Left ventricle myocardium superior (tissue), 1 donor: ENCODE measurements around the gene ATP7B. TPM values are rescaled to one million over a fixed set of nuclear protein-coding genes. Genes with fewer than 3 reads are reported as not detected.
"Not testable (repeated sequence)": the region's sequence is repeated elsewhere in the genome, so short reads cannot be mapped to it uniquely, and the experiment has no call there.

Experiments
- ATAC-seq: fragments of 200-7000 bp; cut with Tn5 transposase; one replicate; pipeline ENCODE4 v1.9.1; 2020; ENCODE audit warnings: mild to moderate bottlenecking, moderate library complexity
- DNase-seq: peaks from one replicate; pipeline ENCODE4 v3.0.0-alpha.2; 2020
- intact Hi-C: fragments of 100-400 bp; cut with micrococcal nuclease; formaldehyde crosslinking; loops from one replicate; pipeline ENCODE4 v1.11.0; 2022
- long read RNA-seq: library from polyadenylated mRNA; unstranded; transcript quantifications from one replicate; pipeline ENCODE4 v2.0.0, GENCODE V29; 2021
- total RNA-seq: library from RNA; stranded (reverse); fragmentation: NEBNext Ultra II Directional; extraction: Animal tissue kit (Norgen Biotek cat#: 25700); gene quantifications from one replicate; pipeline ENCODE4 v1.2.1, GENCODE V29; 2021
- donor health status: DM: no; HTN: yes; CAD: no; lungs with severe emphysema.

Gene ATP7B
- total RNA-seq = 4.9 TPM
- long read RNA-seq, partial matches to known transcripts = 2 of 3 reads
- long read RNA-seq, other reads (novel, unspliced or antisense) = 1 of 3 reads

DNA sequence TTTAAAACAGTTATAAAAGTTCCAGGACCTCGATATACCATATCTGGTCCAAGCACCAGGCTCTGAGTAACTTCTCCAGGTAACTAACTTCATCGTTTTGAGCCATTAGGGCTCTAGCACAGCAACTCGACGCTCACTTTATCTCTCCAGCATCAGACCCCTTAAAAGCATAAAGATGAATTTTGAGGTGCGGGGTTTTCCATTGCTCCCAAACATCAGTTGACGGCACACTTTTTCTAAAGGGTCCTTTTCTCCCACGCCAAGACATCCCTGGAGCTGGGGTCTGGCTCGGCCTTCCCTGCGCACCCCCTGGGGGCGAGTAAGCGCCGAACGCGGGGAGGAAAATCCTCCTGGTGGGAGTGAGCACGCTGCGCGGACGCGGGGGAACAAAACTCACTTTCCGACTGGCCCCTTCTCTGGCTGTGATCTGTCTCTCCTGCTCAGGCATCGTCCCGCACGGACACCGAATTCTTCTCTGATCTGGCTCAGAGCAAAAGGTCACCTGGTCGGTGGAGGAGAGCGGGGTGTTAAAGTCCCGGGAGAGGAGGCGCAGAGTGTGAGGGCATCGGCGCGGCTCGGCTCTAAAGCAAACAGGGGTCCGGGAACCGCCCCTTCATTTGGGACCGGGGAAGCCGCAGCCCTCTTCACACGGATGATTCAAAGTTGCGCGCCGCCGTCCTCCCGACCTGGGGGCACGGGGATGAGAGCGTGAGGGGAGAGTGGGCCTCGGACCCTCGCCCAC, at the start of gene ATP7B:
ATP7B (minus strand) TSS at position 561 of the 742 bp plus-strand sequence; CDS start at position 448, 113 bp downstream.
- intact Hi-C loops = no loop called here
- ATAC-seq = peak; percentile 44
- peak; percentile 30 for DNase-seq

DNA sequence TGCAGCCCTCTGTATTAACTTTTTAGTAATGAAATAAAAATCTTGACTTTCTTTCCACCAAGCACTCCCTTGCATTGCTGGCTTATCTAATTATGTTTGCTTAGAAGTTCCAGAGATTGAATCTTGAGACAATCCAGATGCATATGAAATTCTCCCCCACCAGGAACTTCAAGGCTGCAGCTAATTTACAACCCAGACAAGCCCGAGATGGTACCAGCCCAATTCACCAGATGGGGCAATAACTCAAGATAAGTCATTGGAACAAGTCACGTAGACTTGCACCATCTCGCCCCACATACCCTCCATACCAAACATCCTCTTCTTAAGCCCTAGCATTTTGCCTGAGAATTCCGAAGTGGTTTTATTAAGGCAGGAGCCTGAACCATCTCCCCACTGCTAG, 42.2 kb upstream of the ATP7B start:
- intact Hi-C loops = no loop called here
- ATAC-seq = no peak
- DNase-seq = no peak

DNA sequence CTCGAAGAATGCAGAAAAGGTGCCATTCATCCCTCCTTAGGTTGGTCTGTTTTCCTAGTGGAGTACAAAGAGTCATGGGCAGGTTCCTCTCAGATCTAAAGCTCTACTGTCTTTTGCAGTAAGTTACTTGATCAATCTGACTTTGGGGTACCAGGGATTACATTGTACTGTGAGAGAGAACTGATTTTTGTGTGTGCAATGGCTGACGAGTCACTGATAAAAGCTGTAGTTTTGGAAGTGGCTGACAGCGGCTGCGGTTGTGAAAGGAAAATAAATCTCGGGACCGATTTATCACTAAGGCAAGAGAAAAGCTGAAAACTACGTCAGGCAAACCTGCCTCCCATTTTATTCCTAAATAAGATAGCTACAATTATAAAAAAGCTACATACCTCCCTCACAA, 40.1 kb upstream of the ATP7B start:
- intact Hi-C loops = no loop called here
- ATAC-seq = no peak
- no peak for DNase-seq

DNA sequence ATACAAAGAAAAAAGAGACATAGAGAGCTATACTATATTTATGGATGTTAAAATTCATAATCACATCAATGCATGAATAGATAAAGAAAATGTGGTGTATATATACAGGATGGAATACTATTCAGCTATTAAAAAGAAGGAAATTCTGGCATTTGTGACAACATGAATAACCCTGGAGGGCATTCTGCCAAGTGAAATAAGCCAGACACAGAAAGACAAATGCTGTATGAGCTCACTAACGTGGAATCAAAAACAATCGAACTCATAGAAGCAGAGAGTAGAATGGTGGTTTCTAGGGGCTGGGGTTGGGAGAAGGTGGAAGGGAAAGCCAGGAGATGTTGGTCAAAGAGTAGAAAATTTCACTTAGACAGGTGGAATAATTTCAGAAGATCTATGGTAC, 37.3 kb upstream of the ATP7B start:
- no peak for ATAC-seq
- no peak for DNase-seq
- intact Hi-C loops = no loop called here

DNA sequence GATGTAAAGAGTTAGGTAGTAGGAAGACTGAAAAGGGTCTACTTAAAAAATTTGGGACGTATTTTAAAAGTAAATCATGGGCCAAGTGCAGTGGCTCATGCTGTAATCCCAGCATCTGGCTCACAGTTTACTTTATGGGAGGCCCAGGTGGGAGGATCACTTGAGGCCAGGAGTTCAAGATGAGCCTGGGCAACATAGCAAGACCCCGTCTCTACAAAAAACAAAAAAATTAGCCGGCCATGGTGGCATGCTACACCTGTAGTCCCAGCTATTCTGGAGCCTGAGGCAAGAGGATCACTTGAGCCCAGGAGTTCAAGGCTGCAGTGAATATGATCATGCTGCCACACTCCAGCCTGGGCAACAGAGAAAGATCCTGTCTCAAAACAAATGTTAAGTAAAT, 36.2 kb upstream of the ATP7B start:
- intact Hi-C loops = no loop called here
- DNase-seq = no peak
- ATAC-seq = no peak

DNA sequence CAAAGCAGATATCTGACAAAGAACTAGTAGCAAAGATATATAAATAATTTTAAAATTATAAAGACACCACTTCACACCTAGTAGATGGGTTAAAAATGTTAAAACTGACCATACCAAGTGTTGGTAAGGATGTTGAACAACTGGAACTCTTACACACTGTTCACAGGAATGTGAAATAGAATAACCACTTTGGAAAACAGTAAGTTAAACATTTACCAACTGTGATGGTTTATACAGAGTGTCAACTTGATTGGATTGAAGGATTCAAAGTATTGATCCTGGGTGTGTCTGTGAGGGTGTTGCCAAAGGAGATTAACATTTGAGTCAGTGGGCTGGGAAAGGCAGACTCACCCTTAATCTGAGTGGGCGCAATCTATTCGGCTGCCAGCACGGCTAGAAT, 32.4 kb upstream of the ATP7B start:
- intact Hi-C loops = no loop called here
- ATAC-seq (no peak), DNase-seq (no peak)

DNA sequence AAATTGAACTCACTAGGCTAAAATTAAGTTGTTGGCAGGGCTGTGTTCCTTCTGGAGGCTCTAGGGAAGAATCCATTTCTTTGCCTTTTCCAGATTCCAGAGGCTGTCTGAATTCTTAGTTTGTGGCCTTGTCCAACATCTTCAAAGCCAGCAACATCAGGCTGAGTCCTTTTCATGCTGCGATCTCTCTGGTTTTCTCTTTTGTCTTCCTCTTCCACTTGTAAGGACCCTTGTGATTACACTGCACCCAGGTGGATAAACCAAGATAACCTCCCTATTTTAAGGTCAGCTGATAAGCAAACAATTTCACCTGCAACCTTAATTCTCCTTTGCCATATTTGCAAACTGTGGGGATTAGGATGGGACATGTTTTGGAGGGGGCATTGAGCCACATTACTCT, 24.8 kb upstream of the ATP7B start:
- ATAC-seq (no peak), DNase-seq (no peak)
- intact Hi-C loops = no loop called here

DNA sequence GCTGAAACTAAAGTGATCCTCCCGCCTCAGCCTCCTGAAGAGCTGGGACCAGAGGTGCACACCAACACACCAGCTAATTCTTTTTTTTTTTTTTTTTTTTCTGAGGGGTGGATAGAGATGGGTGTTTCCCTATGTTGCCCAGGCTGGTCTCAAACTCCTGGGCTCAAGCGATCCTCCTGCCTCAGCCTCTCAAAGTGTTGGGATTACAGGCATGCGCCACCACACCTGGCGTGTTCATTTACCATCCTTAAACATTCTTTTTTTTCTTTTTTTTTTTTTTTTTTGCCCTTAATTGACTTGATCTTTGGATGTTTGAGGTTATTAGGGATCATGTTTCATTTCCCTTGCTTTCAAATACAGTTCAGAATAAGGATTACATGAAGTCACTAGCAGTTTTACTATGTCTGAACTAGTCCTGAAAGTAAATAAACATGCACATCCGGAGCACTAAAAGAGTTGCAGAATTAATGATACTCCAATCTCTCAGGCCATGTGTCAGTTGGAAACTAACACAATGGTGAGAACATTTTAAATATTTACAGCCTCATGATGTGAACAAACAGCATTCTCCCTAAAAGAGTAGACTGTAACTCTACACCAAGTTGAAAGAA, 23.5 kb upstream of the ATP7B start:
- DNase-seq = no peak
- no peak for ATAC-seq
- intact Hi-C loops = no loop called here

DNA sequence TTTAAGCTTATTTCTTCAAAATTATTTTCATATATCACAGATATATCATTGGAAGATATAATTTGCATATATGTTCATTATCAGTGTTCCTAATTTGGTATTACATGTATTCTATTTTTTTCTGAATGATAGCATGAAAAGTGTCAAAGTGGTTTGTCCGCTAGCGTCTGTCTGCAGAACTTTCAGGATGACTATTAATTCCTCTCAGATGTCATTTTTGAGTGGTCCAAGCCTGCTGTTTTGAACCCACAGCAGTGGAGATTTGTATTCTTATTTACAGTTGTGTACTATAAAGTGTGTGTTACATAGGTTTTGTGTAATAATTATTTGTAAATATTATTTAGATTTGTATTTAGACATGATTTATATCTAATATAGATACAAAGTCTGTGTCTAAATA, 21.8 kb upstream of the ATP7B start:
- intact Hi-C loops = no loop called here
- no peak for DNase-seq
- ATAC-seq = no peak

DNA sequence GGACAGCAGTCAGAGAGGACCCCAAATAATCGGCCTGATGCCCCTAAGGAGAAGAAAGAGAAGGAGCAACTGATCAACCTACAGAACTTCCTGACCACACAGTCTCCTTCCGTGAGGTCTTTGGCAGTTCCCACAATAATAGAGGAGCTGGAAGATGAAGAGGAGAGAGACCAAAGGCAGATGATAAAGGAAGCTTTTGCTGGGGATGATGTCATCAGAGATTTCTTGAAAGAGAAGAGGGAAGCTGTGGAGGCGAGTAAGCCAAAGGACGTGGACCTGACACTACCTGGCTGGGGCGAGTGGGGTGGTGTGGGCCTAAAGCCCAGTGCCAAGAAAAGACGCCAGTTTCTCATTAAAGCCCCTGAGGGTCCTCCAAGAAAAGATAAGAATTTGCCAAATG, 19.2 kb upstream of the ATP7B start:
- DNase-seq, intact Hi-C loops, ATAC-seq: not testable (repeated sequence)

DNA sequence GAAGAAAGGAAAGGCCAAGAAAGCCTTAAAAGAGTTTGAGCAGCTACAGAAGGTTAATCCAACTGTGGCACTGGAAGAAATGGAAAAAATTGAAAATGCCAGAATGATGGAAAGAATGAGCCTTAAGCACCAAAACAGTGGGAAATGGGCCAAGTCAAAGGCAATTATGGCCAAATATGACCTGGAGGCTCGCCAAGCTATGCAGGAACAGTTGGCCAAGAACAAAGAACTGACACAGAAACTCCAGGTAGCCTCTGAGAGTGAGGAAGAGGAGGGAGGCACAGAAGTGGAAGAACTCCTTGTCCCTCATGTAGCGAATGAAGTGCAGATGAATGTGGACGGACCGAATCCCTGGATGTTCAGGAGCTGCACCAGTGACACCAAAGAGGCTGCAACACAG, 18.3 kb upstream of the ATP7B start:
- intact Hi-C loops = no loop called here
- DNase-seq = no peak
- no peak for ATAC-seq

DNA sequence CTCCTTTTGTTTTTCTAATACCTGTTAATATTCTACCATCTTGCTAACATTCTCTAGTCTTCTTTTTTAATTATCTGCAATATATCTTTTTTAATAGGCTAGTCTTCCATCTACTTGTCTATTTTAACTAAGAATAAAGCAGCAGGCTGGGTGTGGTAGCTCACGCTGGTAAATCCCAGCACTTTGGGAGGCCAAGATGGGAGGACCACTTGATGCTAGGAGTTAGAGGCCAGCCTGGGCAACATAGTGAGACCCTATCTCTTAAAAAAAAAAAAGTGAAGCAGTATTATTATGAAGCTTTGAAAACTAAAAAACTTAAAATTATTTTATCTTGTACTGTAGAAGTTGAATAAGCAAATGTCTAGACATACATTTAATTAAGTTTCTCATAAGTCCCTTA, 16.6 kb upstream of the ATP7B start:
- DNase-seq = no peak
- intact Hi-C loops = no loop called here
- ATAC-seq = no peak

DNA sequence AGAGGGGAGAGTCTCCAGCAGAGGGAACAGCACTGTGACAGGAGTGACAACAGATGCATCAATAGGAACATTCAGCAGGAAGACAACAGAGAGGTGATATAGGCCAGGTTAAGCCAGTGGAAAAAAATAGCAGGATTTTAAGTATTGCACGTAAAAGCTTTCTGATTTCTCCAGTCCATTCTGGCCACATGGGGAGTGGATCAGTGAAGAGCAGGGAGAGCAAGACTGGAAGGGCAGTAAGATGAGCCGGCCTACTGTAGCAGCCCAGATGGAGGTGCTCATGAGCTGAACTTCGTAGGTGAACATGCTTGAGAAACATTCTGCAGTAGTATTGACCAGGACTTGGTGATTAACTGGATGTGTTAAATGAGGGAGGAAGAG, 15.0 kb upstream of the ATP7B start:
- no peak for ATAC-seq

DNA sequence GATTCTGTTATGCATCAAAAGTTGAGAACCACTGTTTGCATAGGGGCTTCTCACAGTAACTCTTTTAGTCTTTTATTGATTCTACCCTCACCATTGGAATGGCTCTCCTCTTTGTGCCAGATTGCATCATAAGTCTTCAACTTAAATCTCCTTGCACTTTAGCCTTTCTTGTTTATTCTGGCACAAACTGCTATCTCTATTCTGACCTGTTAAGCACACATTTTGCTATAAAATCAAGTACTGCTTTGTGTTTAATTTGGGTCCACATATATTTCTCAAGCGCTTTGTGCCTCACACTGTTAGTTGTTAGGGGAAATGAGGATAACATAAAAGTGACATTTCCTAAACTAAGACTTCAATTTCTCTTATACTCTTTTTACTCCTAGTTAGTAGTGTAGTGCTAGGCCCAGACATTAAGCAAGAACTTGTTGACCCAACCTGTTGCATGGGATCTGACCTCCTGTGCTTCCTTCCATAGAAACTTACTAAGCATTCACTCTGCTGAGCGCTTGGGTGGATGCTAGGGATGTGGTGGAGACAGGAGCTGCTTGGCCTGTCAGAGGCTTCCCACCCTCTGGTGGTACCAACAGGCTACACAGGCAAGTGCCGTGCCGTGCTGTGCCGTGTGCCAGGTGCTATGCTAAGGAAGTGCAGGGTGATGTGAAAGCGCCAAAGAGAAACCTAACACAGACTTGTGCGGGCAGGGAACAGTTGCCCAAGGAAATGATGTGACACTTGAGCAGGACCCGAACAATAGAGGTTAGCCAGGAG, 14.4 kb upstream of the ATP7B start:
- no peak for ATAC-seq
- intact Hi-C loops = no loop called here
- DNase-seq = no peak

More for the DNA sequence above, 15.0 kb upstream of the ATP7B start:
- intact Hi-C loops = no loop called here
- no peak for DNase-seq

DNA sequence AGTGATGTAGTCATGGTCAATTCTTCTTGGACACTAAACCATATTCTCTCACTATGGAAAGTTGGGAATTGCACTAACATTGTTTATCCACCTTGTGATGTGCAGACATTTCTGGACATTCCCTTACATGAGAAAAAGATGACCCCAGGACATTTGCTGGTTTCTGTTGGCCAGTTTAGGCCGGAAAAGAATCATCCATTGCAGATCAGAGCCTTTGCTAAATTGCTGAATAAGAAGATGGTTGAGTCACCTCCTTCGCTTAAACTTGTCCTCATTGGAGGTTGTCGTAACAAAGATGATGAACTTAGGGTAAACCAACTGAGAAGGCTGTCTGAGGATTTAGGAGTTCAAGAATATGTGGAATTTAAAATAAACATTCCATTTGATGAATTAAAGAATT, 13.2 kb upstream of the ATP7B start, which contains the start of gene UTP14C:
UTP14C (plus strand) TSS at position 211 of the 400 bp plus-strand sequence. CDS start 4,114 bp downstream, outside the sequence.
- intact Hi-C loops = no loop called here
- ATAC-seq (no peak), DNase-seq (no peak)

DNA sequence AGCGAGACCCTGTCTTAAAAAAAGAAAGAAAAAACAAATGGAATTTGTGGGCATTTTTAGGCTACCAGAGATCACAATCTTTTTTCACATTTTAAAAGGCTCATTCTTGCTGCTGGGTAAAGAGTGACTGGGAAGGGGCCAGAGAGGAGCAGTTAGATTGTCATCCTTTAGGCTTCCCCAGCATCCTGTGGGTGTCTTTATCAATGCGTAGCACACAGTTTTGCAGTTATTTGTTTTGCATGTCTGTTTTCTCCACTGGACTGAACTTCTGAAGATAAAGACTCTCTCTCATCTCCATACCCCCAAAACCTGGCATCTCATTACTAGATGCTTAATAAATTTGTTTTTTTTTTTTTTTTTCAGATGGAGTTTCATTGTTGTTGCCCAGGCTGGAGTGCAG, 11.1 kb upstream of the ATP7B start:
- ATAC-seq (no peak), DNase-seq (no peak)
- intact Hi-C loops = no loop called here

DNA sequence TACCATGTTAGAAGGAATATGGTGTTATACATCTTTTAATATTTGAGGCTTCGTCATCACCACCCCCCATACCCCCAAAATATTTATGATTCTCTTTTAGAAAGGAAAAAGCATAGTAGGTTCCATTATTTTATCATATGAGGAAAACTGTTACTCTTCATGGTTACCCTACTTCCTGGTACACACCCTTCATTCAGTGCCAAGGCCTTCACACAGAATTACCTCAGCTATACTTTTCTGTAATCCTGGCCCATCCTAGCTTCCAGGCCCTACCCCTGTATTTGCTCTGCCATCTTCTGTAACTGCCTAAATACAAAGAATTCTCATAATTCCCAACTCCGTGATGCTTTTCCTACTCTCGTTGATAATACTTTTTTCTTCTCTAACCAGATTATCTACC, 8.9 kb upstream of the ATP7B start:
- intact Hi-C loops = no loop called here
- no peak for ATAC-seq
- DNase-seq = no peak

DNA sequence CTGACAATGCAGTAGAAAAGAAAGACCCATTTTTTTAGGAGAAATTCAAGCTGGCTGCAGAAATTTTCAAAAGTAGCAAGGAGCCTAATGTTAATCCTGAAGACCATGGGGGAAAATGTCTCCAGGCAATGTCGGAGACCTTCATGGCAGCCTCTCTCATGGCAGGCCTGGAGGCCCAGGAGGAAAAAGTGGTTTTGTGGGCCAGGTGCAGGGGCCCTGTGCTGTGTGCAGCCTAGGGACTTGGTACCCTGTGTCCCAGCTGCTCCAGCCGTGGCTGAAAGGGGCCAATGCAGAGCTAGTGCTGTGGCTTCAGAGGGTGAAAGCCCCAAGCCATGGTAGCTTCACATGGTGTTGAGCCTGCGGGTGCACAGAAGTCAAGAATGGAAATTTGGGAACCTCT, 5.0 kb upstream of the ATP7B start:
- no peak for ATAC-seq
- intact Hi-C loops = no loop called here
- no peak for DNase-seq

DNA sequence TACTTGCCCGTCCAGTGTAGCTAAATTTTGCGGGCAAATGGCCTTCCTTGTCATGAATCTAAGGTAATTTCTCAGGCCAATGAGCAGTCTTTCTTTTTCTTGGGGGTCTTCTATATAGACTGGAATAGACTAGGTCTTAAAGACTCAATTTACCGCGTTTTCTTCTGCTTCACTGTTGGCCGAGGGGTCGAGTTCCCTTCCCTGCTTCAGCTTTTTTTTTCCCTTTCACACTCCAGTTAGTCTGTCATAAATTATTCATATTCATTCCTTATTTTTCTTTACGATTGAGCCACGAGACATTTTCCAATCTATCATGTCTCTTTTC, 1.2 kb upstream of the ATP7B start:
- ATAC-seq = no peak
- intact Hi-C loops = no loop called here
- DNase-seq = no peak
